Upper lobe of right lung (tissue), 1 donor: Measurements from ENCODE around the gene IL17B. TPM values are rescaled to one million over a fixed set of nuclear protein-coding genes. Genes with fewer than 3 reads are reported as not detected.

ENCODE experiments used
- ATAC-seq: fragments of 200-7000 bp; cut with Tn5 transposase; one replicate; pipeline ENCODE4 v1.9.1; 2020; ENCODE audit warnings: mild to moderate bottlenecking, moderate library complexity
- DNase-seq: peaks from one replicate; pipeline ENCODE4 v3.0.0-alpha.2; 2020
- H3K27ac ChIP-seq: fragments of 200-600 bp; one replicate; pipeline ENCODE4 v1.8.0; 2022
- H3K27me3 ChIP-seq: fragments of 200-600 bp; one replicate; pipeline ENCODE4 v1.8.0; 2022; ENCODE audit warnings: mild to moderate bottlenecking
- H3K36me3 ChIP-seq: fragments of 200-600 bp; one replicate; pipeline ENCODE4 v1.8.0; 2022
- H3K4me1 ChIP-seq: fragments of 200-600 bp; one replicate; pipeline ENCODE4 v1.8.0; 2022
- H3K4me3 ChIP-seq: fragments of 200-600 bp; one replicate; pipeline ENCODE4 v1.8.0; 2022; ENCODE audit warnings: mild to moderate bottlenecking
- H3K9me3 ChIP-seq: fragments of 200-600 bp; one replicate; pipeline ENCODE4 v1.8.0; 2022
- intact Hi-C: fragments of 100-400 bp; cut with DNase I; formaldehyde crosslinking; loops from one replicate; pipeline ENCODE4 v1.11.0; 2022
- total RNA-seq: library from RNA; stranded (reverse); fragmentation: NEBNext Ultra II Directional; extraction: Animal tissue kit (Norgen Biotek cat#: 25700); gene quantifications from one replicate; pipeline ENCODE4 v1.2.1, GENCODE V29; 2021
- TF ChIP-seq, protein P1 (sequence below): fragments of 200-600 bp; IDR thresholded peaks from one replicate; pipeline ENCODE4 v1.8.0; 2022; ENCODE audit warnings: antibody characterized with exemption
- donor health status: DM: no; HTN: yes; CAD: no; lungs with severe emphysema.

Gene IL17B
- total RNA-seq, 1 donor from 2014 or later: not detected

GRCh38 chr5:149345147-149345891 lies 33.8 kb downstream of the IL17B start, which contains the start of gene GRPEL2:
Gene GRPEL2 (plus strand): TSS chr5:149345499. CDS start chr5:149345540, 41 bp downstream.
- no peaks in the 10 kb centered on the region for H3K9me3 ChIP-seq
- peaks cover 16% of the 10 kb centered on the region for H3K4me1 ChIP-seq
- intact Hi-C loops: no loop called here
- DNase-seq: peak; percentile 97
- peak within 1 kb of the TSS; percentile 80 for H3K27ac ChIP-seq
- H3K4me3 ChIP-seq: peak within 1 kb of the TSS; percentile 88
- H3K36me3 ChIP-seq: peaks cover 31% of the 10 kb centered on the region
- TF ChIP-seq, protein P1, sequence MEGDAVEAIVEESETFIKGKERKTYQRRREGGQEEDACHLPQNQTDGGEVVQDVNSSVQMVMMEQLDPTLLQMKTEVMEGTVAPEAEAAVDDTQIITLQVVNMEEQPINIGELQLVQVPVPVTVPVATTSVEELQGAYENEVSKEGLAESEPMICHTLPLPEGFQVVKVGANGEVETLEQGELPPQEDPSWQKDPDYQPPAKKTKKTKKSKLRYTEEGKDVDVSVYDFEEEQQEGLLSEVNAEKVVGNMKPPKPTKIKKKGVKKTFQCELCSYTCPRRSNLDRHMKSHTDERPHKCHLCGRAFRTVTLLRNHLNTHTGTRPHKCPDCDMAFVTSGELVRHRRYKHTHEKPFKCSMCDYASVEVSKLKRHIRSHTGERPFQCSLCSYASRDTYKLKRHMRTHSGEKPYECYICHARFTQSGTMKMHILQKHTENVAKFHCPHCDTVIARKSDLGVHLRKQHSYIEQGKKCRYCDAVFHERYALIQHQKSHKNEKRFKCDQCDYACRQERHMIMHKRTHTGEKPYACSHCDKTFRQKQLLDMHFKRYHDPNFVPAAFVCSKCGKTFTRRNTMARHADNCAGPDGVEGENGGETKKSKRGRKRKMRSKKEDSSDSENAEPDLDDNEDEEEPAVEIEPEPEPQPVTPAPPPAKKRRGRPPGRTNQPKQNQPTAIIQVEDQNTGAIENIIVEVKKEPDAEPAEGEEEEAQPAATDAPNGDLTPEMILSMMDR: no peak
- no peaks in the 10 kb centered on the region for H3K27me3 ChIP-seq
- ATAC-seq: peak; percentile 99

GRCh38 chr5:149344151-149344550 lies 34.9 kb downstream of the IL17B start:
- no peak for DNase-seq
- Histone ChIP-seq H3K27me3 (no peaks in the 10 kb centered on the region), H3K4me1 (peaks cover 16% of the 10 kb centered on the region), H3K4me3 (no peak overlapping the region), H3K27ac (peak overlapping the region; percentile 80), H3K36me3 (peaks cover 19% of the 10 kb centered on the region), H3K9me3 (no peaks in the 10 kb centered on the region)
- intact Hi-C loops: no loop called here
- ATAC-seq: no peak
- TF ChIP-seq, protein P1: no peak

GRCh38 chr5:149341876-149342275 lies 37.2 kb downstream of the IL17B start:
- Histone ChIP-seq H3K36me3 (no peaks in the 10 kb centered on the region), H3K4me1 (peaks cover 10% of the 10 kb centered on the region), H3K27ac (no peak overlapping the region), H3K4me3 (no peak overlapping the region), H3K27me3 (no peaks in the 10 kb centered on the region), H3K9me3 (no peaks in the 10 kb centered on the region)
- ATAC-seq: no peak
- DNase-seq: no peak
- intact Hi-C loops: no loop called here
- TF ChIP-seq, protein P1: no peak

DNA sequence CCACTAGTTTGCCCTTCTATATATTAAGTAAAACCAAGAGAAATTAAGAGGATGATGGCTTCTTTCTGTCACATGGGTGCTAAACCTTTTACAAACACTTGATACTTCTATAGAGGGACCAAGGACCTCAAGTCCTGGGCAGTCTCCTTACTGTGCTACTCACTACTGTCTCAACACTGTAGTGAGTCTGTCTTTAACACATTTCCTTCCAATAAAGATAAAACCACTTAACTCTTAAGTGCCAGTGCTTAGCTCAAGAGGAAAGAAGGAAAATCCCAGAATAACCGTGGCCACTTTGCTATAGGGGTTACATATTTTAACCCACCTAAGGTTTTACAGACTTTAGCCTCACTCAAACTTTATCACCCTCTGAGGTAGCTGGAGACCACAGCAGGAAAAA lies 38.2 kb downstream of the IL17B start:
- DNase-seq: no peak
- H3K36me3 ChIP-seq: peaks cover 5% of the 10 kb centered on the region
- H3K27ac ChIP-seq: no peak overlapping the region
- H3K4me1 ChIP-seq: peaks cover 10% of the 10 kb centered on the region
- TF ChIP-seq, protein P1: no peak
- intact Hi-C loops: no loop called here
- no peak for ATAC-seq
- no peak overlapping the region for H3K4me3 ChIP-seq
- no peaks in the 10 kb centered on the region for H3K27me3 ChIP-seq
- H3K9me3 ChIP-seq: no peaks in the 10 kb centered on the region

DNA sequence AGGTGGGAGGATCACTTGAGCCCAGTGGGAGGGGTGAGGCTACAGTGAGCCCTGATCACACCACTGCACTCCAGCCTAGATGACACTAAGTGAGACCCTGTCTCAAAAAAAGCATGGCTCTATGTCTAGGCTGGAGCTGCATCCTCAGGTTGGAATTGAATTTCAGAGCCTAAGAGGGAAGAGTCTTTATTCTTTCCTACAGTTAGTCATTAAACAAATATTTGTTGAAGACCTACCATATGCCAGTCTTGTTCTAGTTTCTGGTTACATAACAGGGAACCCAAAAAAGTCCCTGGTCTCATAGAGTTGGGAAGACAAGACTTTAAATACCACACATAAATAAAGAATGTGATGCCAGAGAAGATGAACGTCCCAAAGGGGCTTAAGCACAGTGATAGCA lies 40.7 kb downstream of the IL17B start:
- intact Hi-C loops: no loop called here
- no peaks in the 10 kb centered on the region for H3K9me3 ChIP-seq
- H3K27me3 ChIP-seq: no peaks in the 10 kb centered on the region
- H3K4me1 ChIP-seq: no peaks in the 10 kb centered on the region
- TF ChIP-seq, protein P1: no peak
- H3K4me3 ChIP-seq: no peak overlapping the region
- DNase-seq (no peak), ATAC-seq (no peak)
- no peak overlapping the region for H3K27ac ChIP-seq
- H3K36me3 ChIP-seq: peaks cover 9% of the 10 kb centered on the region
